ENCODE data around the gene DCP1A.

GRCh38 chr3:53295410-53295809 lies 51.9 kb downstream of the DCP1A start:
- TF ChIP-seq, protein P1, sequence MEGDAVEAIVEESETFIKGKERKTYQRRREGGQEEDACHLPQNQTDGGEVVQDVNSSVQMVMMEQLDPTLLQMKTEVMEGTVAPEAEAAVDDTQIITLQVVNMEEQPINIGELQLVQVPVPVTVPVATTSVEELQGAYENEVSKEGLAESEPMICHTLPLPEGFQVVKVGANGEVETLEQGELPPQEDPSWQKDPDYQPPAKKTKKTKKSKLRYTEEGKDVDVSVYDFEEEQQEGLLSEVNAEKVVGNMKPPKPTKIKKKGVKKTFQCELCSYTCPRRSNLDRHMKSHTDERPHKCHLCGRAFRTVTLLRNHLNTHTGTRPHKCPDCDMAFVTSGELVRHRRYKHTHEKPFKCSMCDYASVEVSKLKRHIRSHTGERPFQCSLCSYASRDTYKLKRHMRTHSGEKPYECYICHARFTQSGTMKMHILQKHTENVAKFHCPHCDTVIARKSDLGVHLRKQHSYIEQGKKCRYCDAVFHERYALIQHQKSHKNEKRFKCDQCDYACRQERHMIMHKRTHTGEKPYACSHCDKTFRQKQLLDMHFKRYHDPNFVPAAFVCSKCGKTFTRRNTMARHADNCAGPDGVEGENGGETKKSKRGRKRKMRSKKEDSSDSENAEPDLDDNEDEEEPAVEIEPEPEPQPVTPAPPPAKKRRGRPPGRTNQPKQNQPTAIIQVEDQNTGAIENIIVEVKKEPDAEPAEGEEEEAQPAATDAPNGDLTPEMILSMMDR (conservative IDR thresholded peaks at IDR 0.05) = no peak
- no peak for TF ChIP-seq ZFX (IDR thresholded peaks at IDR 0.05)
